ENCODE data around the gene RHBDL1.
A peak's percentile ranks its signal among the peaks of the same experiment; 100 is the strongest.
"Not testable (repeated sequence)": the region's sequence is repeated elsewhere in the genome, so short reads cannot be mapped to it uniquely, and the experiment has no call there.

RHBDL1 gene

DNA sequence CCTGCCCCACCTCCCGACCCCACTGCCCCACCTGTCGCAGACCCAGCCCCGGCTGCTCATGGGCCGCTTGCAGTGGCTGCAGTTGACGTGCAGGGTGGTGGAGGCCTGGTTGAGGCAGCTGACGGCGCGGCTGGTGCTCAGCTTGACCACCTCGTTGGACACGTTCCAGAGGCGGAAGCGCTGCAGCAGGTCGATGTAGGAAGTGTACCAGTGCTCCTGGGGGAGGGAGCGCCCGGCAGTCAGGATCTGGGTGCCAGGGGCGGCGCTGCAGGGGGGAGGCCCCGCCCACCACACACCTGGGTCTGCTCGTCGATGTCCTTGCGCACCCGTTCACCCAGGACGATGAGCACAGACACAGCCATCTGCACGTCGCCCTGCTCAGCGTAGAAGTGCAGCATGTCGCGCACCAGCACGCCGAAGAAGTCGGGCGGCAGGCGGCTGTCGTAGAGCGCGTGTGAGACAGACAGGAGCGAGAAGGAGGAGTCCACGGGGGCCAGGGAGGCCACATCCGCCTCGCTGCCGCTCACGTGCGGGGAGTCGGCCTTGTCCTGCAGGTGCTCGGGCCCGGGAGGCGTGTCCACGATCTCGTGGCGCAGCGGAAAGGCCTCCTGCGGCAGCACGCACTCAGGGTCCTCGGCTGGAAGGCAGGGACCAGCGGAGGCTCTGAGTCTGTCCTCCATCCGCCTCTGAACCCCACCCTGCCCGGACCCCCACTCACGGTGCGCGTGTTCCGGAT is 9.7 kb downstream of the RHBDL1 start:
- Histone ChIP-seq H3K27ac (peak overlapping the region in 1 of 2 donors; percentile 90), H3K4me3 (peak overlapping the region; percentile 98)
- TF ChIP-seq, protein P1, sequence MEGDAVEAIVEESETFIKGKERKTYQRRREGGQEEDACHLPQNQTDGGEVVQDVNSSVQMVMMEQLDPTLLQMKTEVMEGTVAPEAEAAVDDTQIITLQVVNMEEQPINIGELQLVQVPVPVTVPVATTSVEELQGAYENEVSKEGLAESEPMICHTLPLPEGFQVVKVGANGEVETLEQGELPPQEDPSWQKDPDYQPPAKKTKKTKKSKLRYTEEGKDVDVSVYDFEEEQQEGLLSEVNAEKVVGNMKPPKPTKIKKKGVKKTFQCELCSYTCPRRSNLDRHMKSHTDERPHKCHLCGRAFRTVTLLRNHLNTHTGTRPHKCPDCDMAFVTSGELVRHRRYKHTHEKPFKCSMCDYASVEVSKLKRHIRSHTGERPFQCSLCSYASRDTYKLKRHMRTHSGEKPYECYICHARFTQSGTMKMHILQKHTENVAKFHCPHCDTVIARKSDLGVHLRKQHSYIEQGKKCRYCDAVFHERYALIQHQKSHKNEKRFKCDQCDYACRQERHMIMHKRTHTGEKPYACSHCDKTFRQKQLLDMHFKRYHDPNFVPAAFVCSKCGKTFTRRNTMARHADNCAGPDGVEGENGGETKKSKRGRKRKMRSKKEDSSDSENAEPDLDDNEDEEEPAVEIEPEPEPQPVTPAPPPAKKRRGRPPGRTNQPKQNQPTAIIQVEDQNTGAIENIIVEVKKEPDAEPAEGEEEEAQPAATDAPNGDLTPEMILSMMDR (IDR thresholded peaks at IDR 0.05) = no peak
- no peak for DNase-seq (ENCODE audit: low spot score)

DNA sequence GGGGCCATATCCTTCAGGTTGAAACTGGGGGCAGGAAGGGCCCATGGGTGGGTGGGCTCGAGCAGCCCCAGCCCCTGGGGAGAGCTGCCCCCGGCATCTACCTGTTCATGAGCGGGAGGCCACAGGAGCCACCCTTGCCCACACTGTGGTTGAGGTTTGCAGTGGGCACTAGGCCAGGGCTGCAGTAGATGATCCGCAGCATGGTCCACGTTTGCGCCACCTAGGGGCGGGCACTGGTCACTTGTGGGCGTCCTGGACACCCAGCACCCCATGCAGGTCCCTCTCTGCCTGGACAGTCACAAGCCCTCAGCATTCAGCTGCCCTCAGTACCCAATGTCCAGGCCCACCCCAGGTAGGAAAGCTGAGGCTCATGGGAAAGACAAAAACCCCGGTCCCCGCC is 10.5 kb downstream of the RHBDL1 start:
- Histone ChIP-seq H3K27ac (no peak overlapping the region), H3K4me3 (no peak overlapping the region)
- TF ChIP-seq, protein P1 (IDR thresholded peaks at IDR 0.05) = no peak
- DNase-seq (ENCODE audit: low spot score) = no peak

DNA sequence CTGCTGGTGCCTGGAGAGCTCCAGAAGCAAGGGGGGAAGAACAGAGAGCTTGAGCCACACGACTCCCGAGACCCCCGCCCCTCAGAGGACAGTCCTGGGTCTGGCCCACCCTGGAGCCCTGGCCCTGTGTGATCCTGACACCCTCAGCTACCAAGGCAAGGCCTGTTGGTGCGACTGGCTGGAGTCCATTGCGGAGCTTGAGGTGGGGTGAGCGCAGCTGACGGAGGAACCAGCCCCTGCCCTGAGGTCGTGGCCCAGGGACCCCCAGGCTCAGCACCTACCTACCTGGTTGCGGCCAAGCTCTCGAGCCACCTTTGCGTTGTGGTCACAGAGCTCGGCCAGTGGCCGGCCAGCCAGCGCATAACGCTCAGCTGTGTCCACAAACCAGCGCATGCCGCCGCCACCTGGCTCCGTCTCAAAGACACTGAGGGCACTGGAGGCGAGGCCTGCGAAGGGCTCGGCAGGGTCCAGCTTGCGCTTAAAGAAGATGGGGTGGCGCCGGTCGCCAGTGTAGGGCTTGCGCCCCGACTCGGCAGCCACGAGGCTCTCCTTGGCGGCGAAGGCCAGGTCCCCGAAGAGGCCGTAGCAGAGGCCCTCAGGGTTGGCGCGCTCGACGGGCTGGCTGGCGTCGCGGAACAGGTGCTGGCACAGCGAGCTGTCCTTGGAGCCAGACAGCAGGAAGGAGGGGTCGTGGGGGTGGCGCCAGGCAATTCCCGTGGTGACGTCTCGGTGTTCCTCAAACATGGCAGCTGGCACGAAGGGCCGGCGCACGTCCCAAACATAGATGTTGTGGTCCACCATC is 11.2 kb downstream of the RHBDL1 start:
- TF ChIP-seq, protein P1 (IDR thresholded peaks at IDR 0.05) = no peak
- no peak for DNase-seq (ENCODE audit: low spot score)
- Histone ChIP-seq H3K4me3 (no peak overlapping the region), H3K27ac (no peak overlapping the region)

DNA sequence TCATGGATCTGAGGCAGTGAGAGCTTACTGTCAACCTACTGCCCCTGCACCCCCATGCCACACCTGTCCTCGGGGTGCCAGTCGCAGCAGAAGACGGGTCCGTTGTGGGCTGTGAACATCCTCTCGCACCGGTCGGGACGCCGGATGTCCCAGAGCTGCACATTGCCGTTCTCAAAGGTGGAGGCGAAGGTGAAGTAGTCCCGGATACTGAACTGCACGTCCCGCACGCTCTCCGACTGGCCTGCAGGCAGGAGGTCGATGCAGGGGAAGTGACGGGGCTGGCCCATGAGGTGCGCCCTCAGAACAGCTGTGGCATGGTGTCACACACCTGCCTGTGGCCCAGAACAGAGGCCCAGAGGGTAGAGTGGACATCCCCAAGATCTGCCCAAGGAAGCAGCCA is 12.0 kb downstream of the RHBDL1 start:
- Histone ChIP-seq H3K27ac (no peak overlapping the region), H3K4me3 (no peak overlapping the region)
- DNase-seq (ENCODE audit: low spot score) = no peak
- TF ChIP-seq, protein P1 (IDR thresholded peaks at IDR 0.05) = no peak

DNA sequence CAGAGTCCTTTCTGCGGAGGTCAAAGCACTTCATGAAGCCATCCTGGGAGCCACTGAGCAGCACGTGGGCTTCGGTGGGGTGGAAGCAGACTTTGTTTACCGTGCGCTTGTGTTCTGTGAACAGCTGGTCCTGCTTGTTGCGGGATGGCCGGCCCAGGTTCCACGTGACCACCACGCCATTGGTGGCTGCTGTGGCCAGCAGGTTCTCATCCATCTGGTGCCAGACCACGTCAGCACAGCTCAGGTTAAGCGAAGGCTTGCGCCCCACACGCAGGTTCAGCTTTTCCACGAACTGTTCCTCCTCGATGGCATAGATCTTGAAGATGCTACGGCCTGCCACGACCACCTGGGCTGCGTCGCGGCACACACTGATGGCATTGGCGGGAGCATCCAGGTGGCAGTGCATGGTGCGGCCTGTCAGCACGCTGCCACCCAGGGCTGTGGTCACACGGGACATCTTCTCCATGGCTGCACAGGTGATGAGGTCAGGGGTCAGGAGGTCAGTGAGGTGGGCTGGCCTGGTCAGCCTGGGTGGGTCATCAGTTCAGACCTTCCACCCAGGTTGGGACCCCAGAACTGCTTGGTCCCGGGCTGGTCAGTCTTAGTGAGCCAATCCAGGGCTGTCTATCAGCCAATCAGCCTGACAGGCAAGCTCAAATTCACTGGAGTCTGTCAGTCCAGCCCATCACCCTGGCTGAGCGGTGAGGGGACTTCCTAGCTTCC is 13.9 kb downstream of the RHBDL1 start:
- Histone ChIP-seq H3K4me3 (peak overlapping the region; percentile 80), H3K27ac (peak overlapping the region; percentile 79 to 83)
- DNase-seq (ENCODE audit: low spot score) = no peak
- TF ChIP-seq, protein P1 (IDR thresholded peaks at IDR 0.05) = no peak

DNA sequence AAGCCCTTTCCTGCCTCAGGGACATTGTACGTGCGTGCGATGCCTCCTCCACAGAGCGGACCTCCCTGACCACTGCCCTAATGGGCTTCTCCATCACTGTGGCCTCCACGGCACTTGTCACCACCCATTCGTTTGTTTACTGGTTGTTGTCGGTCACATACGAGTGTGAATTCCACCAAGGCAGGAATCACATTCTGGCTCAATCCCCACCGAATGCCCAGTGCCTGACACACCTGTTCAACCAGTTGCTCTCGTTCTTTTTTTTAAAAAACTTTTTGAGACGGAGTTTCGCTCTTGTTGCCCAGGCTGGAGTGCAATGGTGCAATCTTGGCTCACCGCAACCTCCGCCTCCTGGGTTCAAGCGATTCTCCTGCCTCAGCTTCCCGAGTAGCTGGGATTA is 15.8 kb downstream of the RHBDL1 start:
- not testable (repeated sequence) for DNase-seq (ENCODE audit: low spot score); H3K4me3 ChIP-seq; H3K27ac ChIP-seq

DNA sequence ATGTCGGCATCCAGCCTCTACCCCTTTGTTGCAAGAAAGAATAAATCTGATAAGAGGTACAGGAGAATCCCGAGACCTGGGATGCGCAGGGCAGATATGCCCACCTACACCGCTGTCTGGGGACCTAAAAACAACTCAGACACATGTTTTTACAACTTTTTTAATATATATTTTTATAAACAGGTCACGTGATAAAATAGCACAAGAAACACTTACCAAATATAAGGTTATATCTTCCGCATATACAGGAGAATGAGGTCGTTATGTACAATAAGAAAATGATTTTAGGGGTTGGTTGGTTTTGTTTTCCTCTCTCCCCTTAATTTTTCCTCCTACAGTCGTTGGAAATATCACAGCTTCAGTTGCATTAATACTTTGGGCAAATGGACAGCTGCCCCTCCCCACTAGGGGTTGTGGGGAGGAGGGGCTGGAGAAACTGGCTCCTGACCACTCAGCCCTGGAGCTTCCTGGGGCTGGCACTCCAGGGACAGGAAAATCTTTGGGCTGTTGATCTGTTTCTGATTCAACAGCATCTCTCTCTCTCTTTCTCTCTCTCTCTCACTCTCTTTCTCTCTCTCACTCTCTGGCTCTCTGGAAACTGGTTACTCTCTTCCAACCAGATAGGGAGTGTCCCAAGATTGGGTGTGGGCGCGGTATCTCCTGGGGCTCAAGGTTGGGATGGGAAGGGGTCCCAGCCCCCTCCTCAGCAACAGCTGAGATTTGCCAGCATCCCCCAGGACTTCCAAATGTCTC is 17.1 kb downstream of the RHBDL1 start:
- Histone ChIP-seq H3K27ac (no peak overlapping the region), H3K4me3 (no peak overlapping the region)
- no peak for DNase-seq (ENCODE audit: low spot score)
- TF ChIP-seq, protein P1 (IDR thresholded peaks at IDR 0.05) = no peak
